HG03521 (cell line): ENCODE measurements around the gene ACTR3C.
"Not testable (repeated sequence)": the region's sequence is repeated elsewhere in the genome, so short reads cannot be mapped to it uniquely, and the experiment has no call there.

Experiments used
- ATAC-seq: cut with Tn5 transposase; IDR thresholded peaks from one replicate; pipeline ENCODE4 v1.9.1; 2021; ENCODE audit warnings: mild to moderate bottlenecking, moderate library complexity; ENCODE audit not compliant: unreplicated experiment

ACTR3C gene

DNA sequence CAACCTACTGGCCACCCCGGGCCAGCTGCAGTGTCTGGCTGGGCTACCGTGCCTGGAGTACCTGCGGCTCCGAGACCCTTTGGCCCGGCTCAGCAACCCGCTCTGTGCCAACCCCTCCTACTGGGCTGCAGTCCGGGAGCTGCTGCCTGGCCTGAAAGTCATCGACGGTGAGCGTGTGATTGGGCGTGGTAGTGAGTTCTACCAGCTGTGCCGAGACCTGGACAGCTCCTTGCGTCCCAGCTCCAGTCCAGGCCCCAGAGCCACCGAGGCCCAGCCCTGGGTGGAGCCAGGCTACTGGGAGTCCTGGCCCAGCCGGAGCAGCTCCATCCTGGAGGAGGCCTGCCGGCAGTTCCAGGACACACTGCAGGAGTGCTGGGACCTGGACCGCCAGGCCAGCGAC lies 13.8 kb upstream of the ACTR3C start:
- no peak for ATAC-seq

DNA sequence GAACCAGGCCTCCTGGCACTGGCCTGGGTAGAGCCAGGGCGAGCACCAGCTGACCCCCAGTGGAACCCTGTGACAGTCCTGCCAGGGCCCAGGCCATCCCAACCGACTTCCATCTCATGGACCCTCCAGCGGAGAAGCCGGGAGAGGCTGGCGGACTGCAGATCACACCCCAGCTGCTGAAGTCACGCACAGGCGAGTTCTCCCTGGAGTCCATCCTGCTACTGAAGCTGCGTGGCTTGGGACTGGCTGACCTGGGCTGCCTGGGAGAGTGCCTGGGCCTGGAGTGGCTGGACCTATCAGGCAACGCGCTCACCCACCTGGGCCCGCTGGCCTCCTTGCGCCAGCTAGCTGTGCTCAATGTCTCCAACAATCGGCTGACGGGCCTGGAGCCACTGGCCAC lies 13.4 kb upstream of the ACTR3C start:
- ATAC-seq: no peak

DNA sequence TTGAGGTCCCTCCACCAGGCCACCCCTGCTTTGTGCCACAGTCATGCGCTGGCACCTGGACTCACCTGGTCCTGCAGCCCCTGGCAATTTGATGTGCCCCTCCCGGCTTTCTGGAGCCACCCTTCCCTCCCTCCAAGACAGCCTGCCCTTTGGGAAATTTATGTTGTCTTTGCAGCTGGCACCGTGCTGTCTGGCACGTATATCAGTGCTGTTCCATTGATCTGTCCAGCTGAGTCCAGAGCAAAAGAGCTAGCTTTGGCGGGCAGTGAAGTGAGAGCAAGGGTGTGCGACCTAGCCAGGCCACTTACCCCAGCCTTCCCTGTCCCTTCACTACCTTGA lies 12.4 kb upstream of the ACTR3C start:
- ATAC-seq: no peak

DNA sequence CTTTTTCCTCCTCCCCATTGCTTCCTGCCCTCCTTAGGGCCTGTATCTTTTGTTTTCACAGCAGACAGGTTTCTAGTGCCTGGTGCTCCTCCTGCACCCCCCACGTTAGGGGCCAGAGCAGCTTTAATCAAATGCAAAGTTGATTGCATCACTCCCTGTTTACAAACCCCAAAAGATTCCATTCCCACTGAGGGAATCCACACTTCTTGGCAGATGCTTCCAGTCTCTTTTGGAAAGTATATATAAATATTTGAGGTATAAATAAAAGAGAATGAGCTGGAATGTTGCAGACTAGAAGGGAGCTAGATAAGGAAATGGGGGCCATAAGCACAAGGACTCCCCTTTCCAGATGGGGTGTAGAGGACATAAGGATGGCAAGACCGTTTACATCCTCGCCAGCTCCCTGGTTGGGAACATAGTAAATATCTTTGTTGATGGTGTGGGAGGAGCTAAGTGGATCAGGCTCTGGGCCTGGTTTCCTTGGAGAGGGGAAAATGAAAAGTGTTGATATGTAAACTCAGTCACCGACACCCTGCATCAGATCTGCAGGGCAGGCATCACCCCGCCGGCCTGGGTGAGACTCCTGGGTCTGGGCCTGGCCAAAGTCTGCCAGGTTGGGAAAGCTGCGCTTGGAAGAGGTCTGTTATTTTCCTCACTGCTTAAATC lies 11.9 kb upstream of the ACTR3C start:
- ATAC-seq: no peak

DNA sequence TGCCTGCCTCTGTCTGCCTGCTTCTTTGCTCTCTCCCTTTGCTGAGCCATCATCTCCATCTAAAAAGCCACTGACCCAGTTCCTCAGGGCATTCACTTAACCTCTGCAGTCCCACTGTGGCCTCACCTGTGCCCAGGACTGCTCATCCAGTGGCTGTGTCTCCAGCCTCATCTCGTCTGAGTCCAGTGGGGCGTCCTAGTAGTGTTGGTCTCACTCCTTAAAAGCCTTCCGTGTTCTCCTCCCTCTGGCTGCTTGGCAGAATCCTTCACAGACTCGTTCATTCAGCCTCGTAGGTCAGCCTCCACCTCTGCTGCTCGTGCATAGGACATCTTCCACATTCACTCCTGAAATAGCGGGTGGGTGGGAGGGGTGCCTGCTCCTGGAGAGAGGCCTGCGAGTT lies 10.8 kb upstream of the ACTR3C start:
- no peak for ATAC-seq

DNA sequence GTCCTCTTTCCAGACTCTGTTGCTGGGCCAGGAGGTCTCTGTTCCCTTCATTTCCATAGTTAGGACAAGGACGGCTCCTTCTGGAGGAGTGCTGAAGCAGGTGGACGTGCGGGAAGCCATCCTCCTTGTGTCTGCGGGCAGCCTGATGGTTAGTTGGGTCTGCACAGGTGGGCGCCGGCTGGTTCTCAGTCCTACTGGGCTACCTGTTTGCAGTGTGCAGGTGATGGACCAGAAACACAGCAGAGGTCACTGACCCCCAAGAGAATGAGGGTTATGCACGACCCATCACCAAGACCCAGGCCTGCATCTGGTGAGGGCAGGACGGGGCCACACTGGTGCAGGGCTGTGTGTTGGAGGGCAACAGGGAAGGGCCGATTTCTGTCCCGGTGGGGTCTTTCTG lies 10.3 kb upstream of the ACTR3C start:
- ATAC-seq: no peak

DNA sequence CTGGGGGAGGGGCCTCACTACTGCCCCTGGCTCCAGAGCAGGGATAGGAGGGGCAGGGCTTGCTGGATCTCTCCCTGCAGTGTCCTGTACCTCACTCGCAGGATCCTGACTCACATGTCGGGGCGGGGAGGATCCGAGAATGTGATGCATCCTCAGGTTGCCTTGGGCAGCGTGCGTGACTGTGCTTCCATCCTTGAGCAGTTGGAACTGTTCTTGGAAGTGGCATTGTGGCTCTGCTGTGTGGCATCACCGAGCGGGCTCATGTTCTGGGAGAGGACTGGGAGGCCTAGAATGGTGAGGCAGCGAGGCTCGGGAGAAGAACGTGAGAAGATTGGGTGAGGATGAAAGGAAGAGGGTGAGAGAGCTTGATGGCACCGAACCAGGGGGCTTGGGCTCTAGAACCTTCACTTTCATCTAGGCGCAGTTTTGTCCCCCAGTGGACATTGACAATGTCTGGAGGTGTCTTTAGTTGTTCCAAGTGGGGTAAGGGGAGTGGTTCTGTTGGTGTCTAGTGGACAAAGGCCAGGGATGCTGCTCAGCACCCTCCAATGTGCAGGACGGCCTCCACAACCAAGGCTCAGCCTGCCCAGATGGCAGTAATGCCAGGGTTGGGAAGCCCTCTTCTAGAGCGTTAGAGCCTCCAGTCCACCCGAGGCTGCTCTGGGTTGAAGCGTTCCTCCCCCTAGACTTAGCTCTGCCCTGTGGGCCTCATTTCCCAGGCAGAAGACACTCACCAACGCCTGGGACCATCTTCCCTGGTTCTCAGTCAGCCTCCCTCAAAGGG lies 9.7 kb upstream of the ACTR3C start:
- no peak for ATAC-seq

DNA sequence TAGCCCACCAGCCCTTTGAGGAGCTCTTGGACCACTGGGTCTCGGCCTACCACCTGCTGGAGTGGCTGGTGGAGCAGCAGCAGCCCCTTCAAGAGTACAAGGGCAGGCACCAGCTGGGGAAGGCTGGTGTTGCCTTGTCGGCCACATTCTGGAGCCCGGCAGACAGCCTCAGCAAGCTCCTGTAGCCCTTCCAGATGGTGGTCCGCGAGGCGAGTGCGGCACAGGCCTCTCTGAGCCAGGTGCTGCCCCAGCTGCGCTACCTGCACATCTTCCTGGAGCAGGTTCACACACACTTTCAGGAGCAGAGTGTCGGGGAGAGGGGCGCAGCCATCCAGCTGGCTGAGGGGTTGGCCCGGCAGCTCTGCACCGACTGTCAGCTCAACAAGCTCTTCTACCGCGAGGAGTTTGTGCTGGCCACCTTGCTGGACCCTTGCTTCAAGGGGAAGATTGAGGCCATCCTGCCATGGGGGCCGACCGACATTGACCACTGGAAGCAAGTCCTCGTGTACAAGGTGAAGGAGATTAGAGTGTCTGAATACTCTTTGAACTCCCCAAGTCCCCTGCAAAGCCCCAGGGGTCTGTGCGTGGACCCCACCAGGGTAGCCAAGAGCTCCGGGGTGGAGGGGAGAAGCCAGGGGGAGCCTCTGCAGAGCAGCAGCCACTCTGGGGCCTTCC lies 7.0 kb upstream of the ACTR3C start:
- ATAC-seq: no peak

DNA sequence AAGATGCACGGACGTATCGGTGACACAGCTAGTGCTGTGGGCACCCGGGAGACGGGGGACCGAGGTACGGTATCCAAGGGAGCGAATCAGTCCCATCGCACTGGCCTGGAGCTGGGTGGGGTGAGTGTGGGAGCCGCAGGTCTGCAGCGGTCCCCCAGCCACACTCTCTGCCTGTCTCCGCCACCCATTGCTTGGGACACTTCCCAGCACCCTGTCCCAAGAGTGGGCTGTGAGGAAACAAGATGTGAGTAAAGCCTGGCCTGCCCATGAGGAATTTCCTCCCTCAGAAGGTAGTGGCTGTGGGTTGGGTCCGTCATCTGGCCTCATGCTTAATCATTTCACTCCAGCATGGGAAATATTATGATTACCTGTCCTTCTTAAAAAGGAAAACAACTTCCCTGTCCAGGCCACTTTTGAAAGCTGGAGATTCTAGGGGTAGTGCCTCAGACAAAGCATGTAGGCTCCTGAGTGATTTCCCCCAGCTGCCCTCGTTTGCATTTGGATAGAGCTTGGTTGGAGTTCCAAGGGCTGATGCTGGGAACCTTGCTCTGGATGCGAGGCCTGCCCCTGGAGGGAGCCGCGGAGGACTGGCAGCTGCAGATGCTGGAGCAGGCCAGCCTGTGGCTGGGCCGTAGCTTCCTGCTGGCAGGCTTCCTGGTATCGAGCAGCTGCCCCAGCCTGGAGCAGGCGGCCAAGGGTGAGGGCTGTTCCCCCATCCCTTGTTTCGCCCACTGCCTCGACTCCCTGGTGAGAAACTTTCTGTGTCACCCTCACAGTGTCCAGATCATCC lies 6.2 kb upstream of the ACTR3C start:
- no peak for ATAC-seq

DNA sequence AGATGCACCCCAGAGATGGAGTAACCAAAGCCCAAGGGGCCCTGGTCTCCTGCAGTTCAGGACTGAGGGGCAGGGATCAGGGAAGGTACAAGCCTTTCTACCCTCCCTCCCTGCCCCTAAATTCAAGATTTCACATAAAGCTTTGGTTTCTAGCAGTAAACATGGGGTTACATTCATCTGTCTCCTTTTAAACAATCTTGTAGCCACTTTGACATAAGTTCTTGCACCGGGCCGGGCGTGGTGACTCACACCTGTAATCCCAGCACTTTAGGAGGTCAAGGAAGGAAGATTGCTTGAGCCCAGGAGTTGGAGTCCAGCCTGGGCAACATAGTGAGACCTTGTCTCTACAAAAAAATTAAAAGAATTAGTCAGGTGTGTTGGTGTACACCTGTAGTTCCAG lies 4.0 kb upstream of the ACTR3C start:
- no peak for ATAC-seq

DNA sequence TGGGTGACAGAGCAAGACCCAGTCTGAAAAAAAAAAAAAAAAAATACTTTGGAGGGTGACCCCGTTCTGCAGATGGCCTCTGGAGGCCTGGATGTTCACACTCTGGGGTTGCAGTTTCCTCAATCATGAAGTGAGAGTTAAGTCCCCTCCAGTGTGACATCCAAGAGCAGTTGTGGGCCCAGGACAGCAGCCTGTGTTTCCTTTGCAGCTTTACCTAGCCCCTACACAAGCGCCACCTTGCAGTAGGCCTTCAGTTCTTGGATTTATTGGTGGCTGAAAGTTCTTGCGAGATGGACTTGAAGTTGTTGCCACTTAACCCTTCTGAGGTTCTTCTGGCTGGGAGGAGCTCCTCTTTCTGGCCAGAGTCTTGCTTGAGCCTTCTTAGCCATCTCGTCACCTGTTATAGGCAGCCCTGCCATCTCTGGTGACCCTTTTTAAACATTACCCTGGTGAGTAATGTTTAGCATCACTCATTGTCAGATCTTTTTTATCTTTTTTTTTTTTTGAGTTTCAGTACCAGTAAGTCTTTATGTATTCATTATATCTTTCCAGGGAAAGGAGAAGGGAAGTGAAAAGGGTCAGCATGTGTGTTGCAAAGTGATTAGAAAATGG lies 3.4 kb upstream of the ACTR3C start:
- ATAC-seq: no peak

DNA sequence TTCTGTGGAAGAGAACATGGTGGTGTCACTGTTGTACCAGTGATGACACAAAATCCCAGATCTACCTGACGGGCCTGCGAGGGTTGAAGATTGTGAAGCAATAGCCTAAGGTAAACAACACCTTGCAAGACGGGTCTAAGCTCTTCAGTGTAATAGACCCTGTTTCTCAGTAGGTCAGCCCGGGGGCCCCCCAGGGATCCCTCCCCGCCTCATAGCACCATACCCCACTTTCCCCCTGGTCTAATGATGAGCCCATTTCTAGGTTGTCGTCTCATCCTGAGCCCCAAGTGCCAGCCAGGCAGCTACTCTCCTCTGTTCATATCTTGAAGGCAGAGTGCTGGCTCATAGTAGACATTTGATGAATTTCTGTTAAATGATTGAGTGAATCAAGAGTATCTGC lies 2.6 kb upstream of the ACTR3C start:
- no peak for ATAC-seq

DNA sequence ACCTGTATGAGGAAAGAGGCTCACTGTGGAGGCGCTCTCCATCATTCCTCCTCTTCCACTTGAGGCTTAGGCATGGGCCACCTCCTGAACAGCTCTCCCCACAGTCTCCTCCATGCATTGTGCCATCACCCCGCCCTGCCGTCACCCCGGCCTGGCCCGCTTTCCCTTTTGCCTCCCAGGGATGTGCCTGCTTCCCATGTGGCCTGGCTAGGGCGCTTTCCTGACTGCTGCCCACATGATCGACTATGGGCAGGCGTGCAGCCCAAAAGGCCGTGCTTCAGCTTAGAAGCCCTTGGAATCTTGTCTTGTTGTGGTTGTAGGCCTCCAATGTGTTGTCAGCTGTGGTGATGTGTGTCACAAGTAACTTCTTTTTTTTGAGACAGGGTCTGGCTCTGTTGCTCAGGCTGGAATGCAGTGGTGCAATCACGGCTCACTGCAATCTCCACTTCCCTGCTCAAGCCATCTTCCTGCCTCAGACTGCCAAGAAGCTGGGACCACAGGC lies 1.8 kb upstream of the ACTR3C start:
- ATAC-seq: no peak

DNA sequence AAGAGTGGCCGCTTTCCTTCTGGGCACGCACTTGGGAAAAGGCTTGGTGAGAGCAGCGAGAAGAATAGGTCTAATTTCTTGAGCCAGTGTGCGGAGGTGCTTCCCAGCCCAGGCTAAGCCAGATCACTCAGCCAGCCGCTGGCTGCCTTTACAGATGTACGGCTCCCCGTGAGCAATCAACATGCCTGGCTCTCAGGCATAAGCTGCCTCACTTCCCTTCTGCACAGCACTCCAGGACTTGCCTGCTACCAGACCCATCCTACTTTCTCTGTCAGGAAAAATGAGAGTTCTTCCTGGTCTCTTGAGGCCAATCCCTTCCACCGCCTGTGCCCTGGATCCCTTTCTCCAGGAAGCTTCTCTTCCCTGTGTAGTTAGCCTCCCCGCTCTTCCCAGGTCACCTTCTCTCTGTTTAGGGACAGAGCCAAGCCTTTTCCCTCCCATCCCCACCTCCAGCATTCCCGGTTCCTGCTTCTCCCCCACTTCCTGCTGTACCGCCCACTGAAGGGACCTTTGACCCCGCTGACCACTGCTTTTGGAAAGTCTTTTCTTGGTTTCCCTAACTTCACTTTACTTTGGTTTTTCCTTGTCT lies 1.1 kb upstream of the ACTR3C start:
- no peak for ATAC-seq

DNA sequence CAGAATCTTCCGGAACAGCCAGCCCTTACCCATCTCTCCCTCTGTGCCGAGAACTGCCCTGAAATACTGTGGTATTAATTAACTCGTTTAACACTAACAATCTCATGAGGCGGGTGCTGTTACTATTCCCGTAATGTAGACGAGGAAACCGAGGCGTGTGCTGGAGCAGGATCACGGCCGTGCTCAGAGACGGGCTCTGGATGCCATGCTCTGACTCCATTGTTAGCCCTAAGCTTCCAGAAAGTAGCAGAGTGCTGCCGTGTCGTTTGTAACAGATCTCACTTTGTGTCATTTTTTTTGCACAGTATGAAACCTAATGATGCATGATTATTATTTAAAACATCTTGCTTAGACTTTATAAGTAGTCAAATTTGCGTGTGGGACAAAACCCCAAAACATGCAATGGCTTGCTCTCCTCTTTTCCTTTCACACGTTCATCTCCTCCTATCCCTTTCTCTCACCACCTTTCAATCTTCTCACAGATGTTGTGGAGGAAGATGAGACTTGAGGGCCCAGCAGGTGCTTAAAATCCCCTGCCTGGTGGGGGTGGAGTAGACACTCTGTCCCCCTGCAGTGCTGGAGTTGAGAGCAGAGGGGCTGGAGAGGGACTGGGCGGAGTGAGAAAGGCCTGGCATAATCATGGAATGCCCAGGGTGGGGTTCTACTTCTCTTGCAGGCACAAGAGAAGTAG lies 482 bp upstream of the ACTR3C start:
- no peak for ATAC-seq

DNA sequence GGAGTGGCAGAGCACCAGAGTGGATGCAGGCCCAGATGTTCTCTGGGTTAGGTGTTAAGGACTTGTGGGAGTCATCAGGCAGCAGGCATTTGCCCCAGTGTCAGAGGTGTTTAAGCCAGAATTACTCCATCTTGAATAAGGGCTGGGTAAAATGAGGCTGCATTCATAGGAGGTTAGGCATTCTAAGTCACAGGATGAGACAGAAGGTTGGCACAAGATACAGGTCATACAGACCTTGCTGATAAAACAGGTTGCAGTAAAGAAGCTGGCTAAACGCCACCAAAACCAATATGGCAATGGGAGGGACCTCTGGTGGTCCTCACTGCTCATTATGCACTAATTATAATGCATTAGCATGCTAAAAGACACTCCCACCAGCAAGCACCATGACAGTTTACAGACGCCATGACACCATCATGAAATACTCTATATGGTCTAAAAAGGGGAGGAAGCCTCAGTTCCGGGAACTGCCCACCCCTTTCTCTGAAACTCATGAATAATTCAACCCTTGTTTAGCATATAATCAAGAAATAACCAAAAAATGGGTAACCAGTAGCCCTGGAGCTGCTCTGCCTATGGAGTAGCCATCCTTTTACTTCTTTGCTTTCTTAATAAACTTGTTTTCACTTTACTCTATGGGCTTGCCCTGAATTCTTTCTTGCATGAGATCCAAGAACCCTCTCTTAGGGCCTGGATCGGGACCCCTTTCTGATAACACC lies 1.1 kb downstream of the ACTR3C start:
- ATAC-seq: no peak

DNA sequence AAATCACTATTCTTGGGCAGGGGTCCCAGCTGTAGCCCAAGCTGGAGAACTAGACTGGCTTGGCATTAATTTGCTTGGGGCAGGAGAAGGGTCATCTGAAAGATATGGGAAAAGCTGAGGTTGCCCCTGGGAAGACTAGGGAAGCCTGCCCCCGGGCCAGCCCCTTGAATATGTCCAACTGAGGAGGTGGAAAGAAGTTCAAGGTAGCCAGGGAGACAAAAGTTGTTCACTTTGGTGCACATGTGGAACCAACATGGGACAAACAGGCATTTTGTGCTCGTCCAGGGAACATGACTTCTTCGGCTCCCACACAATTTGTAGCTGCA lies 1.6 kb downstream of the ACTR3C start:
- no peak for ATAC-seq

DNA sequence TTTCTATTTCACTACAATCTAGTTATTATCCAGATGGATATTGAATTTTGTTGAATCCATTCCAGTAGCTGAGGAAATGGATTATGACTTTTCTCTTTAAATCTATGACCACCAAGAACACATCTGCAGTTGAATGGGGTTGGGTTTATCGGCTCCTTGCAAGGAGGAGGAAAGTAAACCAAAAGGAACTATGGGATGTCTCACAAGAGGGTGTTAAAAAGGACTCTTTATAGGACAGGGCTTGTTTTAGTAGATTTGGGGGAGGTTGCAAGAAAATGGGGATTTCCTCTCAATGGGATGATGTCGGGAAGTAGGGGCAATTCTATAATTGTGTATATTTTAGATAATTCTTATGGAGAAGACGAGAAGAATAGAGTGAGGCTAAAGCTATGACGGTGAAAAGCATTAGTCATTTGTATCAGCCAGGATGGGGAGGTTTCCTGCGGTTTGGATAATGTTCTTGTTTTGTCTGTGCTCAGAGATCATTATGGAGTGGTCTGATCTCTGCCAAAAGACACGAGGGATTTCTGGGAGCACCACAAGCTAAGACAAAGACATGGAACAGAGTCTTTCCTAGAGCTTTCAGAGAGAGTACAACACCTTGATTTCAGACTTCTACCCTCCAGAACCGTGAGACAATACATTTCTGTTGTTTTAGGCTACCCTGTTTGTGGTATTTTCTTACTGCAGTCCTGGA lies 5.4 kb downstream of the ACTR3C start:
- no peak for ATAC-seq

DNA sequence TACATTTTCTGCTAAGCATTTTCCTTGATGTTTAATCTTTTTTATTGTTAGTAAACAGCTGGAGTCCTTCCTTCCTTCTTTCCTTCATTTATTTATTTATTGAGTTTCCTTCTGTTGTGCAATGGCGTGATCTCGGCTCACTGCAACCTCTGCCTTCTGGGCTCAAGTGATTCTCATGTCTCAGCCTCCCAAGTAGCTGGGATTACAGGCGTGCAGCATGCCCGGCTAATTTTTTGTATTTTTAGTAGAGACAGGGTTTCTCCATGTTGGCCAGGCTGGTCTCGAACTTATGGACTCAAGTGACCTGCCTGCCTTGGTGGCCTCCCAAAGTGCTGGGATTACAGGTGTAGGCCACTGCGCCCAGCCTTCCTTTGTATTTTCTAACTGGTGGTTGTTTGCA lies 6.4 kb downstream of the ACTR3C start:
- ATAC-seq: not testable (repeated sequence)
